ENCODE results near the gene MAML2.

MAML2 gene

DNA sequence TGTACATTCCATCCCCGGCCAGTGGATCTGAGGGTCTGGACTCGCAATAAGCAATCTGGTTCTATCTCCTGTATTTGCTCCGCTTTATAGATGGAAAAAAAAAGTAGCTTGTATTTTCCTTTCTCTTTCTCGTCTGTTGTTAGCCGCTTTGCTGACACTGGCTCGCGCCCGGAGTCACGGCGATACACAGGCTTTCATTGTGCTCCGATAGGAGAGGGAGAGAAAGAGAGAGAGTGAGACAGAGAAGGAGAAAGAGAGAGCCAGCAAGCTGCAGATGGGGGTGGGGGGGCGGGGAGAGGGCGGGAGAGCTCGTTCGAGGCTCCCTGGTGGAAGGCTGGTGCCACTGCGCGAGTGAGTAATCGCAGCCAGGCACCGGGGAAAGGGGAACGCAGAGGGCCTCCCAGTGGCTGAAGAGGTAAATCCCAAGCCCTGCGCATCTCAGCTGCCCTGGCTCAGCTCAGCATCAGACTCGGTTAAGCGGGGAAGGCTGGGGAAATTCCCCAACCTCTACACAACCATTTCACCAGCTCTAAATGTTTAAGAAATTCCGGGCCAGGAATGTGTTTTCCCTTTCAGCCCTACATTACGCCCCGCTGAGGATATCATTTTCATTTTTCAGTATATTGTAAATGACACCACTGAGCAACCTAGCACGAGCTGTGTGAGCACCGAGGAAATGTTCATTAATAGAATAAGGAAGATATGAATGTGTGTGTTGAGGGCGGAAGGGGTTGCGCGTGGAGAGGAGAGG is at the start of gene MAML2:
TSS of gene MAML2 (minus strand) at position 235 of the 751 bp plus-strand sequence. CDS start 1,300 bp downstream, outside the sequence.
- peak; percentile 86 for DNase-seq (ENCODE audit: low read depth)

DNA sequence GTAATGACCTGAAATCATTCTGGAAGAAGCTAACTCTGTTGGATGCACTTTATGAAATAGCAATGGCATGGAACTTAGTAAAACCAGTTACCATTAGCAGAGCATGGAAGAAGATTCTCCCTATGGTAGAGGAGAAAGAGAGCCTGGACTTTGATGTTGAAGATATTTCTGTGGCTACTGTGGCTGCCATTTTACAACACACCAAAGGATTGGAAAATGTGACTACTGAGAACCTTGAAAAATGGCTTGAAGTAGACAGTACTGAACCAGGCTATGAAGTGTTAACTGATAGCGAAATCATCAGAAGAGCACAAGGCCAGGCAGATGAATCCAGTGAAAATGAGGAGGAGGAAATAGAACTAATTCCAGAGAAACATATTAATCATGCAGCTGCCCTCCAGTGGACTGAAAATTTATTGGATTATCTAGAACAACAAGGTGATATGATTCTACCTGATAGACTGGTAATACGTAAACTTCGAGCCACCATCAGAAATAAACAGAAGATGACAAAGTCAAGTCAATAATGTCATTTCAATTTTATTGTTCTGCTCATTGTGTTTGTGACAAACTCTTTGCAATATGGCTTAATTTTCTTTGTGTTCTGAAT is 48.8 kb upstream of the MAML2 start:
- DNase-seq (ENCODE audit: low read depth) = no peak

DNA sequence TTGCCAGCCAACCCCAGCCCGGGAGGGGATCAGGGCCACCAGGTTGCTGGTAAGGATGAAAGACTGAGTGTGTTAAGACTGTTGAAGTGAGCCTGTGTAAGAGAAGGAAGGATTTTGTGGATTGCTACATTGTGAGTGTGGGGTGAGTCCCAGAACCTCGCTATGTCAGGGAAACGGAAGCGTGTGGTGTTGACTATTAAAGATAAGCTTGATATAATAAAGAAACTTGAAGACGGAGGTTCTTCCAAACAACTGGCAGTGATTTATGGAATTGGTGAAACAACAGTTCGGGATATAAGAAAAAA is 47.4 kb upstream of the MAML2 start:
- DNase-seq (ENCODE audit: low read depth) = no peak

DNA sequence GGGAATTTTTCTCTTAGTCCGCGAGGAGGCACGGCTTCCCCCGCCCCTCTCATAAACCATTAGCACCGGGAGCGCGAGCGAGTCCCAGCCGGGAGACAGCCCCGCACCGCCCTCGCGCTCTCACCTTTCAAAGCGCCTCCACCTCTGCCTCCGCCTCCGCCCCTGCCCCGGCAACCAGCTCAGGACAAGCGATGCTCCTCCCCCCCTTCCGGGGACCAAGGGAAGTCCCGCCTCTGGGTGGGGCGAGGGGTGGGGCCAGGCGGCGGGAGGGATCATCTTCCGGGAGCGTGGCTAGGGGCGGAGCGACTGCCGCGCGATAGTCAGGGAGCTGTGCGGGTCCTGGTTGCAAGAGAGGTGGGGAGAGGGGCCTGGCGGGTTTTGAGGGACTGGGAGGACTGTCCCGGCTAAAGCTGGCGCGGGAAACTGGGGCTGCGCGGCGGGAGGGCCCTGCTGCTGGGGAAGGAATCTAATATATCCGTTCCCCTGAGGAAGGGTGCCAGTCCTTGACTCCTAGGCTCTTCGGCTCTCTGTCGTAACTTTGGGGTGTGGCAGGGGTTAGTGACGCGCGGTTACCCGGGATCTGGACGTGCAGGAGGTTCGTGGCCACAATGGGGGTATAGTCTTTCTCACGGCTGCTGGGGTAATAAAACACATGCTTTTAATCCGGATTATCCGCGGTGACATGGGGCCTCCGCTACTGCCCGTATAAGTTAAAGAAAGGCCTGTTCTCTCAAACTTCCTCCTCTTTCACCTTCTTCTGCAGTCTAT is 46.9 kb upstream of the MAML2 start, which contains the start of the genes CCDC82 and JRKL:
TSS of gene CCDC82 (minus strand) at position 193 of the 768 bp plus-strand sequence. CDS start 5,165 bp downstream, outside the sequence.
TSS of gene JRKL (plus strand) at position 294 of the 768 bp plus-strand sequence. CDS start 637 bp downstream, outside the sequence.
- DNase-seq (ENCODE audit: low read depth) = peak; percentile 98

DNA sequence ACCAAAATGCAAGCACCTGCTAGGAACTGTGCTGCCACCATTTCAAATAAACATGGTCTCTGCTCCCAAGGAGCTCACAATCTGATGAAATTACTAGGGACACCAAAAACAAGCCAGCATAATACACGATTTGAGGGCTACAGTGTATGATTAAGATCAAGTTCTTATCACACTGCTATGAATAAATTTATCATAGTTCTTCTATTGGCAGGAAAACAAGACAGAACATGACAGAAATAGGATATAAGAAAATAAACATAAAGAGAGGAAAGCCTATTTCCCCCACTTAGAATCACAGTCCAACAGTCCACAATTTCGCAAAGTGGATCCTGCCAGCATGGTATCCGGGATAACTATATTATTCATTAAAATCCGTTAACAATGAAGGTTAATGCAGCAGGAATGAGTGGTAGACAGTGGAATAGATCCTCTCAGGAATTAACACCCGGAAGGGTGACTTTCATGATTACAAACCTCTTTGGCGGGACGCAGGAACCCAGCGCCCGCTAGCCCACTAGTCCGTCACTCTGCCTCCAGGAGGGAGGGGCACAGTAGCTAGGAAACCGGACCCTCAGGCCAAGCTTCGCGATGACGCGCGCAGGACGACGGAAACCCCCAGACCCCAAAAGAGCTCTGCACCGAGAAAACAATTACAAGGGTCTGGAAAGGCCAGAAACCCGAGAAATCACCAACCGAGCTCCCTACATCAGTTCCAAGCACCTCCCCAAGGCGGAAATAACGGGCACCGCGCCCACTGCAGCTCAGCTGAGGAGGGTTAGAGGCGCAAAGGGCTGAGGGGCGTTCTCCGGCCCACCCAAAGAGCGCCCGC is 46.1 kb upstream of the MAML2 start:
- no peak for DNase-seq (ENCODE audit: low read depth)

GRCh38 chr11:96385187-96385586 is 42.2 kb upstream of the MAML2 start:
- no peak for DNase-seq (ENCODE audit: low read depth)

DNA sequence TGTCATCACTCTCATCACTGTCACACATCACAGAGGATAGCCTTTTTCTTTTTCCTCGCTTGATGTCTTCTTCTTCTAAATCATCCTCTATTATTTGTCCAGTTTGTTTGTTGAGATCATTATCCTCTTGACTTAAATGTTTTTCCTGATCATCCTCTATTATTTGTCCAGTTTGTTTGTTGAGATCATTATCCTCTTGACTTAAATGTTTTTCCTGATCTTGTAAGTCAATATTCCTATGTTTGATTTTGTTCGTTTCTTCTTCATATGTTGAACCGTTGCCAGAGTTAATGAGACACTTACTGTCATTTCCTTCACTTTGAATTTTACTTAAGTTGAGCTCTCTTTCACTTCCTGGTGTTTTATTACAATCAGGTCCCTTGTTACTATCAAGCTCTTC is 41.2 kb upstream of the MAML2 start:
- DNase-seq (ENCODE audit: low read depth) = no peak

DNA sequence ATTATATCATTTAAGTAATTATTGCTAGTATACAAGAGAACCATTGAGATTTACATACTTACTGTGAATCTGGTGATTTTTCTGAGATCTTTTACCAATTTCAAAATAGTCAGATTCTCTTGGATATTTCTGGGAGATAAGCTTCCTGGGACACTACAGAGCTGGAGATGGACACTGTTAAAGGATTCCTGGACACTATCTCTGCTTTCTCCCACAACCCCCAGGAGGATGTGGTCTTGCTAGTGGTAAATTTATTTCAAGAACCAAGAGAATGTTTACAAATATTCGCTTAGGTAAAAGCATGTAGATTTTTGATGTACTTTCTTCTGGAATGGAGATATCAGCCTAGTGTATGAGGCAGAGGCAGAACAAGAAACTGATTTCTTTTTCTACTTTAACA is 33.8 kb upstream of the MAML2 start:
- no peak for DNase-seq (ENCODE audit: low read depth)

GRCh38 chr11:96373826-96374225 is 30.8 kb upstream of the MAML2 start:
- DNase-seq (ENCODE audit: low read depth) = no peak

- DNase-seq (ENCODE audit: low read depth) = no peak
Observed at GRCh38 chr11:96367342-96367741, 24.3 kb upstream of the MAML2 start.

GRCh38 chr11:96366024-96366423 is 23.0 kb upstream of the MAML2 start:
- no peak for DNase-seq (ENCODE audit: low read depth)

GRCh38 chr11:96365493-96365892 is 22.5 kb upstream of the MAML2 start:
- no peak for DNase-seq (ENCODE audit: low read depth)

GRCh38 chr11:96361778-96362177 is 18.8 kb upstream of the MAML2 start:
- no peak for DNase-seq (ENCODE audit: low read depth)

DNA sequence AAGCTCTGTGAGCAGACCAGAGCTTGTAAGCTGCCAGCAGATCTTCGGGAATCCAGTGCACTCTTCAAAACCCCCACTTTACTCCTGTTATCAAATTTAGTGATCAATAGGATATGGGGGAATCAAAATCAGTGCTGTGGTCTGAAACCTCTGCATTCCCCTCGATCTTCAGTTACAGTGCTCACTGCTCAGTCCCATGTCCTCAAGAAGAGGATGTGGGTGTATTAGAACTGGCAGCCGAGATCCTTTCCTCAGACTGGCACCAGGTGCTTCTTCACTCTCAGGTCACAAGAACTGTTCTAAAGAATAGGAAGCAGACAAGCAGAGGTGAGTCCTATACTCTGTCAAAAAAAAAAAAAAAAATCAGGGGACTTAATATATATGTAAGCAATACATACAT is 15.3 kb upstream of the MAML2 start:
- DNase-seq (ENCODE audit: low read depth) = no peak

GRCh38 chr11:96357794-96358193 is 14.8 kb upstream of the MAML2 start:
- no peak for DNase-seq (ENCODE audit: low read depth)

DNA sequence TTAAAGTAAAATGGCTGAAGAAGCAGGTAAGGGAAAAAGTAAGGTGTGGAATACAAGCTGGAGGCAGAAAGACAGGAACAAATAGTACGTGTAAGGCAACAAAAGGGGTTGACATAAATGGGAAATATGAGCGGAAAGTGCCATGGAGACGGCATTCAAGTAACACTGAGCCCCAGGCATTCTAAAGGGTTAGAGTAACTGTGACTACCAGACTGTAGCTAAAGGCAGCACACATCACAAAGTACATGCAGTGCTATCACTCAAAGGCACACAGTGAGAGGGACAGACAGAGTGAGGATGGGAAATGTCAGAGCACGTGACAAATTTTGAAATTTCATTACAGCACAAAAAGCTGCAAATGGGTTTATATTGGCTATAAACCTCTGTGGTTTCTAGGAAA is 13.9 kb upstream of the MAML2 start:
- no peak for DNase-seq (ENCODE audit: low read depth)

DNA sequence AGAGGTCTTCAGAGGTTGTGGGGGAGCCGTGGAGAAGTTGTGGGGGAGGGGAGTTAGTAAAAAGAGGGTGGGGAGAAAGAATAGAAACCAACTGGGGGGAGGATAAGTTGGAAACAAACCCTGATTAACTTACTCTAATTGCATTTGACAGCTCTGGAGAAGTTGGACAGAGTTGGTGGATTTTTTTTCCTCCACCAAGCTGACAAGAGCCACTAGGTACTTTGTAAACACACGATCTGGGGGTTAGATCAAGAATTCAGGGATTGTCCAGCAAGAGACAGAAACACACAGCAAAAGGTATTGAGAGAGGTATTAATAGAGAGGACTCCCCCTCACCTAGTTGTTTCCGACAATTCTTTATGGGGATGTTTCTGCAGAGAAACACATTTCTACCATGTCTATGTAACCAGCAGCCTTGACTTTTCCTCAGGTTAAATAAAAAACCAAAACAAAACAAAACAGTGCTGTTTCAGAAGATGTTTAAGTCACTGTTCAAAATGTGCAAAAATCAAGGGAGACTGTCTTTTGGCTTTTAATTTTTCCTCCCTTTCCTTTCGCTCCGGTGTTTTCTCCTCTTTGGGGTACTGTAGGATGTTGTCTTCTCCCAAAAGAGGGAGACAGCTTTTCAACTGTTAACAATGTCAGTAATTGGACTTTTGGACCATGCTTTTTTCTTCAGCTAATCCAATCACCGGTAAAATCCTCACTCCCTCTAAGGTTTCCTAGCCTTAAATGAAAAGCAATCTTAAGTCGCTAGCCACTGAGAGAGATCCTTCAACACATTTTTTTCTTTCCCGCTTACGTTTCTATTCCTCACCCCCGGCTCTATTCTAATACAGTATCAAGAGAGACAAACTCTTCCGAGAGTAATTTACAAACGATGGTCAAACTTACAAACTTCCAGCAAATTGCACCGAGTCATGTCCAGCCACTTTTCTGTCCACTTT is 708 bp downstream of the MAML2 start:
- no peak for DNase-seq (ENCODE audit: low read depth)

GRCh38 chr11:96341211-96342013 is 1.6 kb downstream of the MAML2 start:
- peak; percentile 55 for DNase-seq (ENCODE audit: low read depth)

- DNase-seq (ENCODE audit: low read depth) = no peak
Observed at GRCh38 chr11:96340555-96340885, 2.5 kb downstream of the MAML2 start.

All from activated T-helper 9 cell treated with anti-CD3 and anti-CD28 coated beads, Interleukin-2, amount 50 U/mL, for 16 hours (primary cell).